ENCODE measurements around the gene ZNF860.

ZNF860 gene

GRCh38 chr3:31942446-31942845, 39.1 kb upstream of the ZNF860 start:
- TF ChIP-seq CTCF (IDR thresholded peaks at IDR 0.05; ENCODE audit: low read length), result no peak
- TF ChIP-seq EZH2 (IDR thresholded peaks at IDR 0.05; ENCODE audit: borderline replicate concordance, low read length), result no peak
- Histone ChIP-seq H3K27me3 (ENCODE audit: insufficient read depth, low read length) (no peaks in the 10 kb centered on the region), H3K4me1 (ENCODE audit: insufficient read depth, low read length, severe bottlenecking) (peaks cover 93% of the 10 kb centered on the region), H3F3A (ENCODE audit: insufficient read depth, low read length) (peaks cover 3% of the 10 kb centered on the region; the same call in 1 of the 2 replicates), H3K79me2 (ENCODE audit: insufficient read depth, low read length) (peaks cover 44% of the 10 kb centered on the region), H3K4me3 (ENCODE audit: low read depth, low read length, poor library complexity, severe bottlenecking) (peak overlapping the region; percentile 40), H3K36me3 (ENCODE audit: insufficient read depth, low read length) (peaks cover 14% of the 10 kb centered on the region), H3K9me2 (ENCODE audit: low read depth, low read length) (no peaks in the 10 kb centered on the region), H3K9me3 (ENCODE audit: low read length) (no peaks in the 10 kb centered on the region), H4K20me1 (ENCODE audit: insufficient read depth, low read length) (no peaks in the 10 kb centered on the region), H3K4me2 (ENCODE audit: low read length) (peak overlapping the region; percentile 50), H3K9ac (ENCODE audit: low read length) (peak overlapping the region; percentile 62), H2AFZ (ENCODE audit: low read length) (no peak overlapping the region), H3K27ac (ENCODE audit: low read depth, low read length, poor library complexity, severe bottlenecking) (peak overlapping the region; percentile 98)

- H3K4me2 ChIP-seq (ENCODE audit: low read length), result peak overlapping the region; percentile 50; the same call in 1 of the 2 replicates
- H3K36me3 ChIP-seq (ENCODE audit: insufficient read depth, low read length), result peaks cover 14% of the 10 kb centered on the region
- H2AFZ ChIP-seq (ENCODE audit: low read length), result no peak overlapping the region
- H3K4me3 ChIP-seq (ENCODE audit: low read depth, low read length, poor library complexity, severe bottlenecking), result no peak overlapping the region
- H3K4me1 ChIP-seq (ENCODE audit: insufficient read depth, low read length, severe bottlenecking), result peaks cover 93% of the 10 kb centered on the region
- H3K9me3 ChIP-seq (ENCODE audit: low read length), result no peaks in the 10 kb centered on the region
- peaks cover 39% of the 10 kb centered on the region for H3K79me2 ChIP-seq (ENCODE audit: insufficient read depth, low read length)
- no peak for TF ChIP-seq EZH2 (IDR thresholded peaks at IDR 0.05; ENCODE audit: borderline replicate concordance, low read length)
- TF ChIP-seq CTCF (IDR thresholded peaks at IDR 0.05; ENCODE audit: low read length), result no peak
- no peak overlapping the region; the same call in 1 of the 2 replicates for H3K9ac ChIP-seq (ENCODE audit: low read length)
- peak overlapping the region; percentile 98 for H3K27ac ChIP-seq (ENCODE audit: low read depth, low read length, poor library complexity, severe bottlenecking)
- H4K20me1 ChIP-seq (ENCODE audit: insufficient read depth, low read length), result no peaks in the 10 kb centered on the region
- H3K27me3 ChIP-seq (ENCODE audit: insufficient read depth, low read length), result no peaks in the 10 kb centered on the region
- peaks cover 5% of the 10 kb centered on the region; the same call in 1 of the 2 replicates for H3F3A ChIP-seq (ENCODE audit: insufficient read depth, low read length)
- H3K9me2 ChIP-seq (ENCODE audit: low read depth, low read length), result no peaks in the 10 kb centered on the region
These were observed 38.5 kb upstream of the ZNF860 start for GRCh38 chr3:31943041-31943440.

GRCh38 chr3:31945738-31946052, 35.9 kb upstream of the ZNF860 start:
- H3K9me2 ChIP-seq (ENCODE audit: low read depth, low read length), result no peaks in the 10 kb centered on the region
- TF ChIP-seq CTCF (IDR thresholded peaks at IDR 0.05; ENCODE audit: low read length), result no peak
- no peak for TF ChIP-seq EZH2 (IDR thresholded peaks at IDR 0.05; ENCODE audit: borderline replicate concordance, low read length)
- peak overlapping the region; percentile 98 for H3K27ac ChIP-seq (ENCODE audit: low read depth, low read length, poor library complexity, severe bottlenecking)
- H3K27me3 ChIP-seq (ENCODE audit: insufficient read depth, low read length), result no peaks in the 10 kb centered on the region
- H3K79me2 ChIP-seq (ENCODE audit: insufficient read depth, low read length), result peaks cover 46% of the 10 kb centered on the region
- peak overlapping the region; percentile 24 for H3K4me3 ChIP-seq (ENCODE audit: low read depth, low read length, poor library complexity, severe bottlenecking)
- peaks cover 90% of the 10 kb centered on the region for H3K4me1 ChIP-seq (ENCODE audit: insufficient read depth, low read length, severe bottlenecking)
- peak overlapping the region; percentile 66 for H3K9ac ChIP-seq (ENCODE audit: low read length)
- no peak overlapping the region for H2AFZ ChIP-seq (ENCODE audit: low read length)
- peaks cover 9% of the 10 kb centered on the region; the same call in 1 of the 2 replicates for H3K9me3 ChIP-seq (ENCODE audit: low read length)
- H4K20me1 ChIP-seq (ENCODE audit: insufficient read depth, low read length), result no peaks in the 10 kb centered on the region
- peaks cover 11% of the 10 kb centered on the region; the same call in 1 of the 2 replicates for H3F3A ChIP-seq (ENCODE audit: insufficient read depth, low read length)
- H3K36me3 ChIP-seq (ENCODE audit: insufficient read depth, low read length), result peaks cover 18% of the 10 kb centered on the region
- peak overlapping the region; percentile 62 for H3K4me2 ChIP-seq (ENCODE audit: low read length)

All from OCI-LY1 (cell line).